ENCODE data around the gene KREMEN1. TPM values are rescaled to one million over a fixed set of nuclear protein-coding genes. Genes with fewer than 3 reads are reported as not detected.

The KREMEN1 gene
- total and polyA plus RNA-seq, 10 of the 15 experiments (the other 5 are each of a cell fraction or from before 2014, with no cell fraction given), result 0.10 to 2.5 (median 0.20) TPM; not detected in 1

- FAIRE-seq (no peak), DNase-seq (ENCODE audit: low read depth, low spot score) (no peak), ATAC-seq (no peak)
- Histone ChIP-seq H3K27me3 (replicated peaks in 1 of 2; ENCODE audit: control insufficient read depth in 2 of 2, insufficient read depth in 2 of 2, low read length in 1 of 2) (no peaks in the 10 kb centered on the region), H3K4me2 (ENCODE audit: control insufficient read depth, insufficient read depth) (no peak overlapping the region), H3K4me3 (no peak overlapping the region), H3K79me2 (ENCODE audit: control insufficient read depth, insufficient read depth, low read length) (no peaks in the 10 kb centered on the region), H2AFZ (ENCODE audit: control insufficient read depth, low read depth, low read length) (no peak overlapping the region), H3K4me1 (ENCODE audit: control insufficient read depth, insufficient read depth, low read length) (no peaks in the 10 kb centered on the region; the same call in 1 of the 2 replicates), H3K27ac (ENCODE audit: control insufficient read depth, insufficient read depth) (no peak overlapping the region), H3K9me3 (replicated peaks; ENCODE audit: control insufficient read depth, insufficient read depth, low read length) (peaks cover 3% of the 10 kb centered on the region; the same call in 2 of the 3 replicates), H3K9ac (ENCODE audit: control insufficient read depth, insufficient read depth, low read length) (no peak overlapping the region), H4K20me1 (ENCODE audit: control insufficient read depth, insufficient read depth) (no peaks in the 10 kb centered on the region), H3K36me3 (ENCODE audit: control insufficient read depth in 2 of 2, insufficient read depth in 2 of 2, low read length in 1 of 2) (no peaks in the 10 kb centered on the region; a peak in 1 of 4 replicates)
- ChIA-PET CTCF (interaction anchor here (1.2 to 1.5 kb wide), 3 partner anchors 9 to 37 kb away, joined by 3 to 5 read pairs (median 4); no protein-coding TSS in a partner anchor), POLR2A (interaction anchor here (0.6 kb wide), 1 partner anchor 22 kb away, joined by 7 read pairs; no protein-coding TSS in a partner anchor), SMC1A (ENCODE audit: uncharacterized antibody, unreplicated experiment) (no interaction called here), RAD21 (ENCODE audit: unreplicated experiment) (interaction anchor here (0.5 to 1.2 kb wide), 2 partner anchors 9 to 10 kb away, joined by 3 to 4 read pairs; no protein-coding TSS in a partner anchor)
- no TSS peak for BruUV-seq (replicated peaks)
- WGBS (ENCODE audit: insufficient coverage, insufficient replicate concordance, low lambda C conversion rate, missing lambda C conversion rate), result 90% methylated on average over 10 of the region's 10 CpGs
- TF ChIP-seq USF2 (IDR thresholded peaks at IDR 0.05; ENCODE audit: borderline replicate concordance, low read depth, low read length) (no peak), ZNF207 (IDR thresholded peaks at IDR 0.05; ENCODE audit: borderline replicate concordance) (no peak), NFXL1 (IDR thresholded peaks at IDR 0.05; ENCODE audit: borderline replicate concordance) (no peak), SKIL (IDR thresholded peaks at IDR 0.05; ENCODE audit: low read depth, poor library complexity, severe bottlenecking) (no peak), KLF5 (IDR thresholded peaks at IDR 0.05; ENCODE audit: partially characterized antibody) (no peak), BRCA1 (IDR thresholded peaks at IDR 0.05; ENCODE audit: low read depth, low read length) (no peak), TARDBP (IDR thresholded peaks at IDR 0.05; ENCODE audit: borderline replicate concordance) (no peak)
- in situ Hi-C loops (cut with MboI), result no loop called here
- intact Hi-C loops (cut with micrococcal nuclease; ENCODE audit: unreplicated experiment), result no loop called here
These were observed 118.1 kb downstream of the KREMEN1 start for GRCh38 chr22:29190918-29191317.
